Thoracic aorta (tissue), 2 donors: Measurements from ENCODE around the gene RAB11FIP3. TPM values are rescaled to one million over a fixed set of nuclear protein-coding genes. Genes with fewer than 3 reads are reported as not detected.

ENCODE experiments used
- ATAC-seq: fragments of 150-250 bp; one replicate; pipeline ENCODE4 v1.8.0; 2017; ENCODE audit warnings: low read depth; ENCODE audit not compliant: insufficient number of reproducible peaks, low FRiP score
- DNase-seq: peaks from one replicate; pipeline ENCODE4 v3.0.0-alpha.2; 2020; ENCODE audit warnings: low spot score
- H3K27ac ChIP-seq, 2 donors: fragments of 200-600 bp; sonication (generic); 1 replicate in 1 of 2; 2 replicates in 1 of 2; pipeline ENCODE4 v1.5.1; 2016; ENCODE audit warnings: mild to moderate bottlenecking in 2 of 2, moderate library complexity in 2 of 2
- H3K27me3 ChIP-seq: fragments of 200-600 bp; sonication (generic); replicated peaks from 2 replicates; pipeline ENCODE4 v1.6.0; 2016; ENCODE audit warnings: mild to moderate bottlenecking; ENCODE audit not compliant: insufficient read depth
- H3K36me3 ChIP-seq: fragments of 200-600 bp; sonication (generic); one replicate; pipeline ENCODE4 v1.5.1; 2016
- H3K4me1 ChIP-seq, 2 donors: fragments of 200-600 bp; sonication (generic); 1 replicate in 1 of 2; 2 replicates in 1 of 2; pipeline versions ENCODE4 v1.5.1 to v1.6.0; 2016; ENCODE audit warnings: low read depth in 2 of 2, mild to moderate bottlenecking in 1 of 2; ENCODE audit not compliant: control insufficient read depth in 1 of 2
- H3K4me3 ChIP-seq: fragments of 200-600 bp; sonication (generic); 2 replicates; pipeline ENCODE4 v1.5.1; 2016; ENCODE audit warnings: mild to moderate bottlenecking
- H3K9me3 ChIP-seq: fragments of 200-600 bp; sonication (generic); 2 replicates; pipeline ENCODE4 v1.5.1; 2016
- total RNA-seq, 2 donors: library from RNA; depleted of rRNA; stranded (reverse); fragments of >200 nt; gene quantifications; one replicate each; pipeline versions ENCODE4 v1.1.0 to v1.2.3, GENCODE V29; 2016
- TF ChIP-seq, protein P1 (sequence below): fragments of 200-600 bp; sonication (generic); IDR thresholded peaks from one replicate; pipeline ENCODE4 v1.5.1; 2019; ENCODE audit warnings: antibody characterized with exemption

Gene RAB11FIP3
- total RNA-seq, 2 donors from 2014 or later: 70.1 to 71.1 TPM

DNA sequence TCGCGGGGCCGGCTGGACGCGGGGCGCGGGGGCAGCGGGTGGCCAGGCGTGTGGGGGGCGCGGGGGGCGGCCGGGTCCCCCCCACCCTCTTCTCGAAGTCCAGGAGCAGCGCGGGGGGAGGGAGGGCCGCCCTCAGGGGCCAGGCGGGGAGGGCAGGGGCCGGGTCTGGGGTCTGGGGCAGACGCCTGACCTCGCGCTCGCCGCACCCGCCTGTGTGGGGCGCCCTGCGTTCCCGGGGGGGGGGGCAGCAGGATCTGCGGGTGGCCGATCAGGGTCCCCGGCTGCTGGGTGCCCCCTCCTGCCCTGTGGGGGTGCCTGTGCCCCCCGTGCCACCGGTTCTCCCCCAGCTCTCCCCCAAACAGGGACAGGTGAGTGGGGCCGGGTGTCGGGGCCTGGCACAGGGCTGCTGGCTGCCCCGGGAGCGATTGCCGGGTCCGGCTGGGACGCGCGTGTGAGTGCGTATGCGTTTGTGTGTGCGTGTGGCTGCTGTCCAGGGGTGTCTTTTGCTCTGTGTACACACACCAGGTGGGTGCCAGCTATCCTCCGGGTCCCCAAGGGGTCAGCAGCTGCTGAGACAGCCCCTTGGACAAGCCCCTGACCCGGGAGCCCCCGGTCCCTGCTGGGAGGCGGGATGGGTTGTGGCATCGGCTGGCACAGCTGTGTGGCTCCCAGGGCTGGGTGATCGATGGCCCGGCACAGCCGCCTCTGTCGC lies 135.4 kb downstream of the RAB11FIP3 start:
- H3K4me1 ChIP-seq: peaks cover under 1 to 6% of the 10 kb centered on the region in 2 donors
- H3K4me3 ChIP-seq: no peak overlapping the region
- H3K9me3 ChIP-seq: no peaks in the 10 kb centered on the region
- DNase-seq (no peak), ATAC-seq (no peak)
- no peaks in the 10 kb centered on the region for H3K27me3 ChIP-seq
- TF ChIP-seq, protein P1, sequence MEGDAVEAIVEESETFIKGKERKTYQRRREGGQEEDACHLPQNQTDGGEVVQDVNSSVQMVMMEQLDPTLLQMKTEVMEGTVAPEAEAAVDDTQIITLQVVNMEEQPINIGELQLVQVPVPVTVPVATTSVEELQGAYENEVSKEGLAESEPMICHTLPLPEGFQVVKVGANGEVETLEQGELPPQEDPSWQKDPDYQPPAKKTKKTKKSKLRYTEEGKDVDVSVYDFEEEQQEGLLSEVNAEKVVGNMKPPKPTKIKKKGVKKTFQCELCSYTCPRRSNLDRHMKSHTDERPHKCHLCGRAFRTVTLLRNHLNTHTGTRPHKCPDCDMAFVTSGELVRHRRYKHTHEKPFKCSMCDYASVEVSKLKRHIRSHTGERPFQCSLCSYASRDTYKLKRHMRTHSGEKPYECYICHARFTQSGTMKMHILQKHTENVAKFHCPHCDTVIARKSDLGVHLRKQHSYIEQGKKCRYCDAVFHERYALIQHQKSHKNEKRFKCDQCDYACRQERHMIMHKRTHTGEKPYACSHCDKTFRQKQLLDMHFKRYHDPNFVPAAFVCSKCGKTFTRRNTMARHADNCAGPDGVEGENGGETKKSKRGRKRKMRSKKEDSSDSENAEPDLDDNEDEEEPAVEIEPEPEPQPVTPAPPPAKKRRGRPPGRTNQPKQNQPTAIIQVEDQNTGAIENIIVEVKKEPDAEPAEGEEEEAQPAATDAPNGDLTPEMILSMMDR: no peak
- H3K36me3 ChIP-seq: no peaks in the 10 kb centered on the region
- H3K27ac ChIP-seq: no peak overlapping the region

- Histone ChIP-seq H3K4me1 (peaks cover 6 to 12% of the 10 kb centered on the region in 2 donors), H3K9me3 (no peaks in the 10 kb centered on the region), H3K4me3 (no peak overlapping the region), H3K36me3 (no peaks in the 10 kb centered on the region), H3K27me3 (no peaks in the 10 kb centered on the region), H3K27ac (no peak overlapping the region)
- ATAC-seq (no peak), DNase-seq (no peak)
- TF ChIP-seq, protein P1: no peak
Measured at GRCh38 chr16:561413-561794, 136.0 kb downstream of the RAB11FIP3 start.

DNA sequence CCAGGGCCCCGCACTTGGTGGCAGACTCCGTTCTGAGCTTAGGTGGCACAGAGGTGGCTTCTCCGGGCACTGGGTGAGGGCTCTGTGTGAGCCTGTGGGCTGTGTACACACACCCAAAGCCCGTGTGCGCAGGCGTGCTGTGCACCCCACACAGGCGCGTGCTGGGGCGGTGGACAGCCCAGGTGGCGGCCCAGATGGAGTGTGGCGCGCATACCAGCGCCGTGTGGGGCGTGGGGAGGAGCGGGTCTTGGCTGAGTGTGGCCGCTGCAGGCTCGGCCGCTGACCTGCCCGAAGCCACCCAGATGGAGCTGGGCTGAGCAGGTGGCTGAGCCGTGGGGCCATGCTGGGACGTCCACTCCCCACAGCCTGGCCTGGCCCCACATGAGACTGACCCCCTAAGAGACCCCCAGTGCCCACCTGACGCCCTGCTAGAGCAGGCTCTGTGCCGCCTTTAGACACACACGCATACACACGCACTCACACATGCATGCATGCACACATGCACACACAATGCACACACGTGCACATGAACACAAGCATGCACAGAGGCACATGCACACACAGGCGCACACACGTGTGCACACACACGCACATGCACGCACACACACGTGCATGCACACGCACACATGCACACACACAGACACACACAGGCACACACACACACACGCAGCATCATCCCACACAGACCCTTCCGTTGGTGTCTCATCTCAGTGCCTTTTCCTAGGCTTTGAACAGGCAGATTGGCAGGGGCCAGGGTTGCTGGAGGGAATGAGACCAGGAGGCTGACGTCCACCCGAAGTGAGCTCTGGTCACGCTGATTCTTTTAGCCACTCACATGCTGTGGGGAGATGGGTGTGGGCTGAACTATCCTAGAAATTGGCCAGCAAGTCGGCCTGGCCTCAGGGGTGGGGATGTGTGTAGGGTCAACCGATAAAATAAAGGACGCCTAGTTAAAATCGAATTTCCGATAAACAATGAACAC lies 136.8 kb downstream of the RAB11FIP3 start:
- ATAC-seq: no peak
- TF ChIP-seq, protein P1: no peak
- H3K4me3 ChIP-seq: no peak overlapping the region
- DNase-seq: no peak
- no peaks in the 10 kb centered on the region for H3K9me3 ChIP-seq
- H3K4me1 ChIP-seq: peaks cover 14 to 20% of the 10 kb centered on the region in 2 donors
- no peak overlapping the region for H3K27ac ChIP-seq
- no peaks in the 10 kb centered on the region for H3K27me3 ChIP-seq
- no peaks in the 10 kb centered on the region for H3K36me3 ChIP-seq

- Histone ChIP-seq H3K4me1 (peaks cover 15 to 22% of the 10 kb centered on the region in 2 donors), H3K36me3 (no peaks in the 10 kb centered on the region), H3K27me3 (no peaks in the 10 kb centered on the region), H3K4me3 (no peak overlapping the region), H3K9me3 (no peaks in the 10 kb centered on the region), H3K27ac (no peak overlapping the region)
- TF ChIP-seq, protein P1: no peak
- ATAC-seq: no peak
- no peak for DNase-seq
Measured at GRCh38 chr16:563072-563644, 137.7 kb downstream of the RAB11FIP3 start.
